GM19467 (cell line): Measurements from ENCODE around the gene SERPINA1.
"Not testable (repeated sequence)": the region's sequence is repeated elsewhere in the genome, so short reads cannot be mapped to it uniquely, and the experiment has no call there.

Source experiments
- ATAC-seq: cut with Tn5 transposase; IDR thresholded peaks from one replicate; pipeline ENCODE4 v1.9.1; 2021; ENCODE audit warnings: mild to moderate bottlenecking, moderate library complexity; ENCODE audit not compliant: unreplicated experiment

Gene SERPINA1

GRCh38 chr14:94349276-94349675, 39.1 kb downstream of the SERPINA1 start:
- ATAC-seq: no peak

GRCh38 chr14:94348836-94349235, 39.6 kb downstream of the SERPINA1 start:
- ATAC-seq: no peak

GRCh38 chr14:94346841-94347240, 41.6 kb downstream of the SERPINA1 start:
- ATAC-seq: no peak

- ATAC-seq: not testable (repeated sequence)
These were observed 42.2 kb downstream of the SERPINA1 start for GRCh38 chr14:94346065-94346786.

GRCh38 chr14:94345344-94346064, 42.9 kb downstream of the SERPINA1 start:
- ATAC-seq: no peak

- ATAC-seq: no peak
These were observed 44.0 kb downstream of the SERPINA1 start for GRCh38 chr14:94344389-94344788.

GRCh38 chr14:94343238-94344005, 45.0 kb downstream of the SERPINA1 start:
- ATAC-seq: no peak

- no peak for ATAC-seq
These were observed 46.0 kb downstream of the SERPINA1 start for GRCh38 chr14:94342334-94342934.

- no peak for ATAC-seq
These were observed 46.6 kb downstream of the SERPINA1 start for GRCh38 chr14:94341656-94342333.

- ATAC-seq: no peak
These were observed 47.9 kb downstream of the SERPINA1 start for GRCh38 chr14:94340533-94340932.

- no peak for ATAC-seq
These were observed 50.4 kb downstream of the SERPINA1 start for GRCh38 chr14:94338023-94338422.

GRCh38 chr14:94337274-94337673, 51.1 kb downstream of the SERPINA1 start:
- no peak for ATAC-seq

GRCh38 chr14:94334872-94335271, 53.5 kb downstream of the SERPINA1 start:
- no peak for ATAC-seq

GRCh38 chr14:94332587-94332986, 55.8 kb downstream of the SERPINA1 start:
- ATAC-seq: no peak

- ATAC-seq: no peak
These were observed 56.3 kb downstream of the SERPINA1 start for GRCh38 chr14:94332063-94332583.

GRCh38 chr14:94331462-94331861, 56.9 kb downstream of the SERPINA1 start:
- ATAC-seq: no peak

GRCh38 chr14:94330857-94331256, 57.5 kb downstream of the SERPINA1 start:
- ATAC-seq: no peak

- ATAC-seq: no peak
These were observed 58.0 kb downstream of the SERPINA1 start for GRCh38 chr14:94330432-94330831.

- ATAC-seq: no peak
These were observed 58.5 kb downstream of the SERPINA1 start for GRCh38 chr14:94329857-94330256.

- no peak for ATAC-seq
These were observed 60.2 kb downstream of the SERPINA1 start for GRCh38 chr14:94328196-94328595.
